GM12891 (cell line): ENCODE measurements around the gene PXDC1. TPM values are rescaled to one million over a fixed set of nuclear protein-coding genes. Genes with fewer than 3 reads are reported as not detected.

ENCODE experiments used
- DNase-seq: peaks from one replicate; pipeline ENCODE4 v3.0.0; 2011; ENCODE audit warnings: low spot score; ENCODE audit not compliant: insufficient read length
- FAIRE-seq: peaks from 2 replicates; lab custom pipeline; 2011; peaks lifted over from hg19 to GRCh38; lab: Jason Lieb, UNC
- PAX5 ChIP-seq: IDR thresholded peaks from 2 replicates; pipeline ENCODE4 v1.6.1; 2011; ENCODE audit warnings: low read length, moderate library complexity, mild to moderate bottlenecking; ENCODE audit not compliant: insufficient read depth, severe bottlenecking
- POLR2A ChIP-seq: IDR thresholded peaks from 2 replicates; pipeline ENCODE4 v1.6.1; 2011; ENCODE audit warnings: low read depth, low read length, control low read depth
- POLR2AphosphoS5 ChIP-seq: IDR thresholded peaks from 2 replicates; pipeline ENCODE4 v1.6.1; 2011; ENCODE audit warnings: low read depth, low read length, control low read depth
- POU2F2 ChIP-seq: IDR thresholded peaks from 2 replicates; pipeline ENCODE4 v1.6.1; 2011; ENCODE audit warnings: low read depth, mild to moderate bottlenecking, control low read depth, low read length, moderate library complexity
- SPI1 ChIP-seq: IDR thresholded peaks from 2 replicates; pipeline ENCODE4 v1.6.1; 2011; ENCODE audit warnings: low read depth, low read length, control low read depth
- TAF1 ChIP-seq: IDR thresholded peaks from 2 replicates; pipeline ENCODE4 v1.6.1; 2011; ENCODE audit warnings: low read depth, low read length, control low read depth
- polyA plus RNA-seq: library from polyadenylated mRNA; unstranded; fragments of >200 nt; gene quantifications from one replicate; pipeline ENCODE4 v1.2.1, GENCODE V29; 2012; ENCODE audit warnings: low read depth, missing spikeins, inconsistent platforms; ENCODE audit not compliant: missing spikeins

PXDC1 gene, protein sequence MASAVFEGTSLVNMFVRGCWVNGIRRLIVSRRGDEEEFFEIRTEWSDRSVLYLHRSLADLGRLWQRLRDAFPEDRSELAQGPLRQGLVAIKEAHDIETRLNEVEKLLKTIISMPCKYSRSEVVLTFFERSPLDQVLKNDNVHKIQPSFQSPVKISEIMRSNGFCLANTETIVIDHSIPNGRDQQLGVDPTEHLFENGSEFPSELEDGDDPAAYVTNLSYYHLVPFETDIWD
- 0.22 TPM for polyA plus RNA-seq

DNA sequence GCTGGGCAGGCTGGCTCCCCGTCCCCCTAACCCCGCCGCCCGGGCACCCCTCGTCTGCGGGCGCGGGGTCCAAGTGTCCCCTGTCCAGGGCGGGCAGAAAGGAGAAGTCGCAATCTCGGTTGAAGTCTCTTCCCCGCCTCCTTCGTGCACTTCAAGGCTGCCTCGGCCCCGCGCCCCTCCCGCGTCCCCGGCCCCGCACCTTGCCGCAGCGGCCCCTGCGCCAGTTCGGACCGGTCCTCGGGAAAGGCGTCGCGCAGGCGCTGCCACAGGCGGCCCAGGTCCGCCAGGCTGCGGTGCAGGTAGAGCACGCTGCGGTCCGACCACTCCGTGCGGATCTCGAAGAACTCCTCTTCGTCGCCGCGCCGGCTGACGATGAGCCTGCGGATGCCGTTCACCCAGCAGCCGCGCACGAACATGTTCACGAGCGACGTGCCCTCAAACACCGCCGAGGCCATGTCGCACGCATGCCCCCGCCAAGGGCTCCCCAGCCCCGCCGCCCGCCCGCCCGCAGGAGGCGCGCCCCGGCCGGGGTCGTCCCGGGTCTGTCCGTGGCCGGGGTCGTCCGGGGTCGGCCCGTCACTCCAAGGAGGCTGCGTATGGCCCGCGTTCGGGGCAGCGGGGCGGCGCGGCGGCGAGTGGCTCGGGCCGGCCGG is at the start of gene PXDC1:
PXDC1 (minus strand) TSS at position 637 of the 653 bp plus-strand sequence; CDS start at position 455, 182 bp downstream.
- FAIRE-seq = no peak
- no peak for DNase-seq
- TF ChIP-seq PAX5 = no peak
- no peak for TF ChIP-seq POU2F2
- no peak for TF ChIP-seq POLR2AphosphoS5
- no peak for TF ChIP-seq SPI1
- no peak for TF ChIP-seq POLR2A
- TF ChIP-seq TAF1 = no peak

DNA sequence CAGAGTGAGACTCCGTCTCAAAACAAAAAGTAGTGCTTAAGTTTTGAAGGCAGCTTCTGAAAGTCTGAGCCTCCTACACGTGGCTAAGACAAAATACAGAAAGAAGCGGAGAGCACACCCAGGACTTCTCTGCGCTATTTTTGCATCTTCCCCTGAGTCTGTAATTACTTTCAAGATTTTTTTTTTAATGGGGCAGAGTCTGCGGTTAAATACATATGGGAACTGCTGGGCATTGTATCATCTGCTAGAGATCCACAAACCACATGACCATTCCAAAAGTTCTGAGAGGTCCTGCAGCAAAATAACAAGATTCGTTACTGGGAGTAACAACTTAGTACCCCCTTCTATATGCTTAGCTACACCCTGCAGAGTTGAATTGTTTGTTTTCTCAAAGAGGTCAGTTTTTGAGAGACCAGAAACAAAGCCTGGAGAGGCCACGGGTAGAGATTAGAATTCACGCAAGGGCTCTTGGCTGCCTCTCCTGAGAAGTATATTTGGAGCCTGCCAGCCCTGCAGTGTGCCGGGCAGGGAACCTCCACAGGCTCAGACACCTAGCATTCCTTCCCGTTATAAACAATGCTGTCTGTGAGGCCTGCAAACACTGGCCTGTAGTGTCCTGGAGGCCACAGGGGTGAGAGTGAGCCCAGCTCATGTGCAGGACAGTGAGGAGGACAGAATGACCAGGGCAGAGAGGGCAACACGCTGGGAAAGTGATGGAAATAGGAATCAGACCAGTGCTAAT is 49.5 kb upstream of the PXDC1 start:
- no peak for TF ChIP-seq PAX5
- no peak for TF ChIP-seq POU2F2
- TF ChIP-seq POLR2AphosphoS5 = no peak
- TF ChIP-seq TAF1 = no peak
- TF ChIP-seq SPI1 = no peak
- TF ChIP-seq POLR2A = no peak
- DNase-seq (no peak), FAIRE-seq (no peak)

GRCh38 chr6:3799719-3800118 is 48.2 kb upstream of the PXDC1 start:
- no peak for DNase-seq
- FAIRE-seq = no peak
- TF ChIP-seq SPI1 (no peak), PAX5 (no peak), POU2F2 (no peak), TAF1 (no peak), POLR2A (no peak), POLR2AphosphoS5 (no peak)

- no peak for DNase-seq
- no peak for TF ChIP-seq SPI1
- TF ChIP-seq TAF1 = no peak
- TF ChIP-seq PAX5 = no peak
- TF ChIP-seq POLR2AphosphoS5 = no peak
- no peak for TF ChIP-seq POU2F2
- TF ChIP-seq POLR2A = no peak
- no peak for FAIRE-seq
These were observed 46.8 kb upstream of the PXDC1 start for GRCh38 chr6:3798055-3798919.

DNA sequence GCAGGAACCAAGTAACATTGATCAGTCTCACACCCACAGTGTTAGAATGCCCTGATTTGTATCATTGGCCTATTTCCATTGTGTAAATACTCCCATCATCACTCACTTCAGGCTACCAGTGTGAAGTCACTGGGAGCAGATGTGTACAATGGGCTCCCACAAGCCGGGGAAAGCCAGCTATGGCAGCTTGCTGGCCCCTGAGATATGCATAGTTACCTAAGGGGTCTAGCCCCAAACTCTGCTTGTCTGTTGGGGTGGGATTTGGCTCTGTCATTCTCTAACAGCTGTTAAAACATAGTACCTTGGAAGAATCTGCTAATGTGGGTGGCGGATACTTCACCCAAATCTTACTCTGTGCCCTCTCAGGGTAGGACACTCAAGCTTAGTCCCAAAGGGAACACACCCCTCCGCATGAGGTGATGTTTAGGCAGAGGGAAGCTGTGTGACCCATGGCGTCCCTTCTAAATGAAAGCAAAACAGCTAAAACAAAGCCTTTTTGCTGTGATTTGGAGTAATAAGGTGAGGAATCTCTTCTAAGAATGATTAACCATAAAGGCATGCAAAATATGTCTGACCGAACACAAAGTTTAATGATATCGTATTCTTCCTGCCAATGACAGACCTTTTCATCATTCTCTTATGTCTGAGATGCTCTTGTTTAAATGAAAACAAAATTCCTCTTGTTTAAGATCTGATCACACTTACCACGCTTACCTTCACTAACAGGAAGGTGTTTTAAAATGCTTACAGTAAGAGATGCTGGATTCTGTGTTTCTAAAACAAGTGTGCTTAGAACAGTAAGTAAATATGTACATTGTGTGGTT is 45.9 kb upstream of the PXDC1 start:
- TF ChIP-seq SPI1 (no peak), POLR2AphosphoS5 (no peak), PAX5 (no peak), POLR2A (no peak), TAF1 (no peak), POU2F2 (no peak)
- DNase-seq = no peak
- FAIRE-seq = no peak

DNA sequence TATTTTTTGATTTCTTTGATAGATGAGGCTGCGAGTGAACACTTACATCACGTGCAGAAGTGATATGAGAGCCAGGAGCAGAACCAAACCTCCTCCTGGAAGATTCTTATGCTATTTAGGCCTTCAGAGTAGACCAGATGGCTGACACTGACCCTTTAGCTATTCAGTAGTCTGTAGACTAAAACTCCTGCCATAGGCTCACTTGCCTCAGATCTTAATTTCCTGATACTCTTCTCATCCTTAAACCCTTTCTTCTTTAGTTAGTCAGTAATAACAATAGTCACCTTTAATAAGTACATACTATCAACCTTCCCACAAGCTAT is 45.2 kb upstream of the PXDC1 start:
- FAIRE-seq (no peak), DNase-seq (no peak)
- TF ChIP-seq PAX5 (no peak), POLR2AphosphoS5 (no peak), SPI1 (no peak), POU2F2 (no peak), TAF1 (no peak)

DNA sequence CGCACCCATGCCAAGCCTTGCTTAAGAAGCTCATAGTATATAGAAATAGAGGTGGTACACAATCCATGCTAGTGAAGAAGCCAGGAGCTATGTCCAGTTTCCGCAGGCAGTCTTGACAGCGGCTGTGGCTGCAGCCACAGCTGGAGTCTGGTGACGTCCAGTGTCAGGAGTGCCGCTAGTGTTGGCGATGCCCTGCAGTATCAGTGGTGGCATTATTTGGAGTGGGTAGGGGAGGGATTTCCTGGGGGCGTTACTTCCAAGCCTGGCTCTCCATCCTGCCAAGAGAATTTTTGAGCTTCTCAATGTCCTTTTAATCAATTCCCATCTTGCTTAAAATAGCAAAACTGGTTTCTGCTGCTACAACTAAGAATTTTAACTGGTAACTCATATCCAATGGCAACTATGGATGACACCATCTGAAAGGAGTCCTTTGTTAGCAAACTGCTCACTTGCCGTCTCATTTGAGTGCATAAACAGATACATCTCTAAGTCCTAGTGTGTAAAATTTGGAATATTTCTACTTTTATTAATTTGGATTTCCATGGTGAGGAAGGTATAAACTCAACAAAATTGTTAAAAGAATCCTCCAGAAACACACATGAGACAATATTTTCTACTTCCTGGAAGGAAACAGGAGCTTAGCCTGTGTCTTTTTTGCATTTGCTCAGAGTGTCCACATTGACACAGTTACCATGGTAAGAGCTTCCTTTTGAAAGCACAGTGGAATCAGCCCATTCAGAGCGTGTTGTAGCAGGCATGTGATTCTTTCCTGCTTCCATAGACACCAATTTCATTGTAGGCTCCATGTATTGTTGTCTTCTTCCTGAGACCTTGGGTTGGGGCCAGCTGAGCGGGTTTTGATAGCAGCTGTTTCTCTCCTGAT is 44.6 kb upstream of the PXDC1 start:
- no peak for FAIRE-seq
- DNase-seq = no peak

GRCh38 chr6:3794092-3794491 is 42.6 kb upstream of the PXDC1 start:
- FAIRE-seq = peak; percentile 61
- TF ChIP-seq POLR2AphosphoS5 = no peak
- TF ChIP-seq SPI1 = peak; percentile 60
- TF ChIP-seq POU2F2 = peak; percentile 93
- no peak for DNase-seq

More for the DNA sequence above, 44.6 kb upstream of the PXDC1 start:
- TF ChIP-seq POLR2AphosphoS5 (no peak), TAF1 (no peak), POU2F2 (no peak), POLR2A (no peak), PAX5 (no peak), SPI1 (no peak)
